Activated T-cell treated with anti-CD3 and anti-CD28 coated beads for 4 hours (primary cell): ENCODE results near the gene TTC23.

ENCODE experiments used
- DNase-seq: peaks from one replicate; pipeline ENCODE4 v3.0.0-alpha.2; 2020

TTC23 gene

GRCh38 chr15:99187936-99188335 is 61.4 kb downstream of the TTC23 start:
- no peak for DNase-seq

DNA sequence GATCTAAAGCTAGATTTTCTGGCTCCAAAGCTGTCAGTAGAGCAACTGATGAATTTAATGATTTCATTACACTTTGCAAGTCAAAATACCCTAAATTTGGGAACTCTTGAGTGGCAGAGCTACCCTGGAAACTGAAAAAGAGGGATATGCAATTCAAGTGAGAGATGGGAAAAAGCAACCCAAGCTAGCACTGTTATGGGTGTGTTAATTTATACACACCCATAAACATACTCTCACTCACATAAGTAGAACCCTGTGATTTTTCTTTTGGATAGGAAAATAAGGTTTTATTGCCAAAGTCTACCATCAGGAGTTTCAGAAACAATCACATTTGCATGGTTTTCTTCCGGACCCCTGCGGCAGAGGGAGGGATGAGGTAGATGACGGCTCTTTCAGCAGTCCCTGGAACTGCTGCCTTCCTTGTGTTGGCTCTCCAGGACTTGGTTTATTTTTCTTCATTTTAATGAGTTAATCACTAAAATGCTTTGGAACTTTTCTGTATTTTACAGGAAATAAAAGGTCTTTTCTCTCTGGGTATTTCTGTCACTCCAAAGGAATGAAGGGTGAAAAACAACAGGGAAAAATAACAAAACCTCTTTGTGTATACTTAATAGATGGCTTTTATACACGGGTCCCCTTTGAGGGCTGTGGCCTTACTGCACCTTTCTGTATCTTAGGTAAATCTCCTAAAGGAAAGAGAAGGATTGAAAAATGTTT is 63.8 kb downstream of the TTC23 start:
- no peak for DNase-seq

DNA sequence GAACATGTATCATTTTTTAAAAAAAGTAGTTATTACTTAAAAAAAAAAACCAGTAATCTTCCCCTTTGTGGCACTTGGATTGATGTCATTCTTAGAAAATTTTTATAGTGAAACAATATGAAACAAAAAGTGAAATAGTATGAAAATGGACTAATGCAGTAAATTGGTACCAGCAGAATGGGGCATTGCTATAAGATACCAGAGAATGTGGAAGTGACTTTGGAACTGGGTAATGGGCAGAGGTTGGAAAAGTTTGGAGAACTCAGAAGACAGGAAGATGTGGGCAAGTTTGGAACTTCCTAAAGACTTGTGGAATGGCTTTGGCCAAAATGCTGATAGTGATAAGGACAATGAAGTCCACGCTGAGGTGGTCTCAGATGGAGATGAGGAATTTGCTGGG is 66.6 kb downstream of the TTC23 start:
- no peak for DNase-seq

DNA sequence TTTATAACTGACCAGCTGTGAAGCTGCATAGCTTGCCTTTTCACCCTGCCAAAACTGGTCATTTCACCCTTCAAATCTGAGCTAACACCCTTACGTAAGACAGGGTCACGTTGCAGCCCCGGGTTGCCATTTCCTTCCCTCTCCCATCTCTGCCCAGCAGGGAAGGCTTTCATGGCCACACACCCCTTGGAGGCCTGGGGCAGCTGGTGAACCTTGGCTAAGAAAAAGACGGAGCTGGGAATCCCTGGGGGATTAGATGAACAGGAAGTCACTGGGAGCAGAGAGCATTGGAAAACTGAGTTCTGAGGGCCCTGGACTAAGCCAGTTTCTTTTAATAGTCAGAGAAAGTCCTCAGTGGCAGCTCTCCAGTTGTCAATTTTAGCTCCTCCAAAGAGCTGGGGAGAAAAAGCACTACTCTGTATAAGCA is 67.8 kb downstream of the TTC23 start:
- no peak for DNase-seq

DNA sequence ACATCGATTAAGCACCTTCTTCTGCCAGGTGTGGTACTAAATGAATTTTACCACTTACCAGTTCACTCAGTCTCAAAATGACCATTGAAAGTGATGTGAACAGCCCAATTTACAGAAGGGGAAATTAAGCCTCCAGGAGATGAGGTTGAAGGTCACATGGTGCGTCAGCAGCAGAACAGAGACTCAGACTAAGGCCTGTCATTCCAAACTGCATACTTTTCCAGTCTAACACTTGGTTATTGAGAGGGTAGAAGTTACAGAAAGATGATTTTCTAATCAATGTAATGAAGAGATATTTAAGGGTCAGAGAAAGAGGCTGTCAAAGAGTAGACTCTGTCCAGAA is 68.4 kb downstream of the TTC23 start:
- no peak for DNase-seq

- no peak for DNase-seq
Observed at GRCh38 chr15:99180086-99180963, 69.1 kb downstream of the TTC23 start.

DNA sequence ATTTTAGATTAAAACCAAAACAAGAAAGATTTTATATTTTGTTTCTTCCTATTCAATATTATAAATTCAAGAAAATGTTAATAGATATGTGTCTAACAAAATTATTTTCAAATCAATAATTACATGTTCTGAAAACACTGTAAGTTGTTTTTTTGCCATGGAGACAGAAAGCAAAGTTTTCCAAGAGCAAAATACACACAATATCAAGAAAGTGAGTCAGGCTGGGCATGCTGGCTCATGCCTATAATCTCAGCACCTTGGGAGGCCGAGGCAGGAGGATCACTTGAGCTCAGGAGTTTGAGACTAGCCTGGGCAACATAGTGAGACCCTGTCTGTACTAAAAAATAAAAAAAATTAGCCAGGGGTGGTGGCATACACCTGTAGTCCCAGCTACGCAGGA is 71.7 kb downstream of the TTC23 start:
- no peak for DNase-seq

- DNase-seq, result no peak
Observed at GRCh38 chr15:99176757-99177156, 72.6 kb downstream of the TTC23 start.

DNA sequence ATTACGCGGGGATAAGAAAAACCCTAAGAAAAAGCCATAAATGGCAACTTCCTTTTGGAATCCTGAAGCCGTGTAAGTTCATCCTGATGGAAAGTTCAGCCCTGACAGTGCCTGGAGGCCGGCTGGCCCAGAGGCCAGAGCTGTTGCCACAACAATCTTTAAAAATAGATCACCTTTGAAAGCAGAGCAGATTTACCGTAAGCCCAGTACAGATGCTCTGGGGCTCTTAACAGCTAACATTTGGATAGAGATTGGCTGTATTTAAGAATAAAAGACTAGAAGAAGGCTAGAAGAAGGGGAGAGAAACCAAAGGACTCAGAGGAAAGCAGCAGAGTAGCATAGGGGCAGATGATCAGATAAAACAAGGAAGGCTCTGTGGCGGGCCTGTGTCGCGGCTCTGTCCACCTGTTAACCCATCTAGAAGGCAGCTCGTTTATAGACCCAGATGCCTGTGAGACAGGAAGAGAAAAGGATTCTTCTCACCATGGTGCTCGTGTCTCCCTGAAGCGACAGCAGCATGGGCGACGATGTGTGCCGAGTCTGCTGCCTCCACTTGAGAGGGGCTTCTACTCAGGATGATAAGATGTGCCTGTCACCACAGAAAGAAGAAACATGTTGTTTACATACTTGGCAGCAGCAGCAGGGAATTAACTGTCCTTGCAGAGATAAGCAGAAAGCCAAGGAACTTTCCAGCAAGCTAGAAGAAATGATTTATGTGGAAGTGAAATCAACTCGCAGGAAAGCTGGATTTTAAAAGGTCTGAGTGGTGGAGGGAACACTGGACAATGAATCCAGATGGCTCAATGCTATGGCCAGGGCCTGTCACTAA is 74.6 kb downstream of the TTC23 start:
- no peak for DNase-seq

DNA sequence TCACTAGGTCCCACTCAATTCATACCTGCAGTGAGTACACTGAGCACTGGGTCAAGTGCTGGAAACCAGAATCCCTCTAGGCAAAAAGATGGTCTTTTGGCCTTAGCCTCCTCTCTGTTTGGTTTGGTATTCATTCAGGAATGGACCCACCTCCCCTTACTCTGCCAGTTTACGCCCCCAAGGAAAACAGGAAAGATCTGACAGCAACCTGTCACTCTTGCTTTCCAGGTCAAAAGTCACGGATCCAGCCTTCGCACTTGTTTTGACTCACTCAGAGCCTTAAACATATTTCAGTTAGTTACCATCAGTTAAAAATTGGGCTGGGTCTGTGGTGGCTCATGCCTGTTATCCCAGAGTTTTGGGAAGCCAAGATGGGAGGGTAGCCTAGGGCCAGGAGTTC is 76.4 kb downstream of the TTC23 start:
- DNase-seq, result no peak

GRCh38 chr15:99172171-99172570 is 77.2 kb downstream of the TTC23 start:
- DNase-seq, result no peak

GRCh38 chr15:99170476-99171065 is 78.8 kb downstream of the TTC23 start:
- DNase-seq, result no peak

GRCh38 chr15:99169769-99170311 is 79.5 kb downstream of the TTC23 start:
- no peak for DNase-seq

GRCh38 chr15:99168601-99169580 is 80.5 kb downstream of the TTC23 start:
- no peak for DNase-seq

DNA sequence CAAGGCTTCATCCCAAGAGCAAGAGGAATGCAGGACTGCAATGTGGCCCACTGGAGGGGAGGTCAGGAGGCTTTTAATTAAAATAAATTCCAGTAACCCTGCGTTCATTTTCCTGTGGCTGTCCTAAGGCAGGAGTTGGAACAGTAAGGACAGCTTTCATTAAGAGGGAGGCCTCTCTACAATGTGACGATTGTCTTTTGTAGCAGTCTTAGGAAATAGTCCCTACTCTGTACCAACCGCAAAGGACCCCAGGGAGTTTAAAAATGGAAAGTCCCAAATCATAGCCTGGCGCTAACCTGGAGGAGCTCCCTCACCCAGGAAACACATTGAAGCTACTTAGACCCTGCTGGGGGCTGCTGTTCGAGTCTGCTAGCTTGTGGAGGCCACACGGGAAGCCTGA is 81.7 kb downstream of the TTC23 start:
- no peak for DNase-seq

DNA sequence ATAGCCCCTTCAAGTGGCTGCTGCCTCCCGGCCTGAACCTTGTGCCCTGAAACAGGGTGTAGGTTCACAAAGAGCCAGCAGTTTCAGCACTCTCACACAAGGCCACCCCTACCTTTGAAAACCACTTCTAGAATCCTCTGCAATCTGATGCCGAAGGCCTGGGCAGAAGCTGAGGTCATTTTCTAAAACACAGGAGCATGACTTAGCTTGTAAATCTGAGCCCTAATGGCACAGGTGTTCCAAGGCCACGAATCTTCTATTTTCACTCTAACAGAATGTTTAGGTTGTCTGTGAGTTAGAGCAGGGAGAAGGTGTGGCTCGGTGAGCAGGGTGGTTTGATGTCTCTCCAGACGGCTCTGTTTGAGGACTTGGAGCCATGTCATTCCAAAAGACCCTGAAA is 82.2 kb downstream of the TTC23 start:
- DNase-seq, result no peak

DNA sequence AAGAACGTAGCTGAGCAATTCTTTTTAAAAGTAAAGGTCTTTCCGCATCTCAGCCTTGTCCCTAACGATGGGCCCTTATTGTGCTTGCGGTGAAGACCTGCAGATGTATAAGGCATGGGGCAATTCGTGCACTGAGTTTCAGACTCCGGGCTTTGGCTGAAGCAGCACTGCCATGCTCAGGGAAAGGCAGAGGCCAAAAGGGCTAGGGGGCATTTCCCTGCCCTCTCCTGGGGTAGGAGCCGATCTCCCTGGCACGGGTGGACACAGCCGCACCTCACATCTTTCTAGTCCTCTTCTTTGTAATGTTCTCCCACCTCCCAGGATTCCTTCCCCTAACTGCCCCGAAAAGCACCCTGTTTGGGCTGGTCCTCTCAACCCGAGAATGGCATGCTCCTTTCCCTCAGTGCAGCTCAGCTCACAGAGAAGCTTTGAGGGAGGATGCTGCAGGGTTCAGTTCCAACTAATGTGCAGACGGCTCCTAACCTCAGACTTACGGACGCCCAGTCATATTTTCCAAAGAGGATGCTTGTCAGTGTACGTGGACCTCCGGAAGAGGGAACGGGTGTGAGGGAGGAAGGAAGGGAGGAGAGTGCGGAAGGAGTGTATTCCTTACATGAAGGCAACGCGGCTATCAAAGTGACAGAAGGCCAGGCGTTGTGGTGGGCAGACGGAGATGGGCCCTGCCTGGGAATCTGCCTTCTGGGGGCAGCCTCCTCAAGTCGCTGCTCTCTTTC is 83.3 kb downstream of the TTC23 start:
- no peak for DNase-seq

GRCh38 chr15:99165020-99165790 is 84.2 kb downstream of the TTC23 start:
- no peak for DNase-seq

DNA sequence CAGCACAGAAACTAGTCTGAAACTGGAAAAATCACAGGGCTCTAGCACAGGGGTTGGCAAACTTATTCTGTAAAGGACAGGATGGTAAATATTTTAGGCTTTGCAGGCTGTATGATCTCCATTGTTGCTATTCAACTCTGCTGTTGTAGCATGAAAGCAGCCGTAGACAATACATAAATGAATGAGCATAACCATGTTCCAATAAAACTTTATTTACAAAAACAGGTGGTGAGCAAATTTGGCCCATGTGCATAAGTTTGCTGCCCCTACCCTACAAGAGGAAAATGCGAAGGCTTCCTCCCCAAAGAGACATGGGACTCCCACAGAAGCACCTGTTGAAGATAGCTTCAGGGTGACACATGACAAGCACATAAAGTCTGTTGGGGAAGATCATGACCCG is 85.3 kb downstream of the TTC23 start:
- DNase-seq, result no peak
